Measurements from ENCODE around the gene CSNK2A1. TPM values are rescaled to one million over a fixed set of nuclear protein-coding genes. Genes with fewer than 3 reads are reported as not detected.

CSNK2A1 gene
- total RNA-seq, 2 donors from 2014 or later: 40.5 to 52.7 TPM

DNA sequence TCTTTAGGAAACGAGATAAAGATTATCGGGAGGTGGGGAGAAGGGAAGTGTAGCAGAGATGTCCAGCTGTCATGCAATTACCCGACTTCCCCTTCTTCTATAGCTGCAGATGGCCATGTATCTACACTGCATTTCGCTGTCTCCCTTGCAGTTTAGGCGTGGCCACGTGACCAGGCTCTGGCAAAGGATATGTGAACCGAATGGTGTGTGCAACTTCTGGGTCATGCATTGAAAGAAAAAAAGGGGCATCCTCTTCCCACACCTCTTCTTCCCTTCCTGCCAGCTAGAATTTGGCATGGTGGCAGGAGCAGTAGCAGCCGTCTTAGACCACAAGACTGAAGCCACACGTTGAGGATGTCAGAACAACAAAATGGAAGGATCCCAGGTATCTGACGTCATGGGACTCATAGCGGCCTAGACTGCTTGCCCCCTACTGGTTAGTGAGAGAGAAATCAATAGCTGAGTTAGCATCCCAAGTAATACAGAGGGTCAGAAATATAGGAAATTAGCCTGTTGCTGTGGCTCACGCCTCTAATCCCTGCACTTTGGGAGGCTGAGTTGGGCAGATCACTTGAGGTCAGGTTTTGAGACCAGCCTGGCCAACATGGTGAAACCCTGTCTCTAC is 33.7 kb upstream of the CSNK2A1 start:
- DNase-seq: no peak
- peaks cover 2% of the 10 kb centered on the region for H3K4me1 ChIP-seq
- 48 to 60% methylated on average over 12 of the region's 12 CpGs for WGBS, 2 donors
- no peaks in the 10 kb centered on the region for H3K27me3 ChIP-seq
- H3K36me3 ChIP-seq (replicated peaks in 1 of 2; ENCODE audit: insufficient read depth in 1 of 2, low read depth in 2 of 2): no peaks in the 10 kb centered on the region
- TF ChIP-seq CTCF (IDR thresholded peaks at IDR 0.05): no peak
- no peak for TF ChIP-seq POLR2A (IDR thresholded peaks at IDR 0.05)
- intact Hi-C loops (cut with DNase I): loop anchor here (10.0 kb wide), 1 partner anchor 158 kb away; no protein-coding TSS in a partner anchor
- H3K4me3 ChIP-seq: no peak overlapping the region
- no peaks in the 10 kb centered on the region for H3K9me3 ChIP-seq
- H3K27ac ChIP-seq: no peak overlapping the region
- no peak for ATAC-seq

GRCh38 chr20:576156-576555 is 32.6 kb upstream of the CSNK2A1 start:
- WGBS, 2 donors: 26 to 27% methylated on average over 3 of the region's 3 CpGs
- Histone ChIP-seq H3K4me3 (no peak overlapping the region), H3K9me3 (no peaks in the 10 kb centered on the region), H3K27me3 (no peaks in the 10 kb centered on the region), H3K4me1 (peaks cover 12% of the 10 kb centered on the region), H3K36me3 (replicated peaks in 1 of 2; ENCODE audit: insufficient read depth in 1 of 2, low read depth in 2 of 2) (no peaks in the 10 kb centered on the region), H3K27ac (no peak overlapping the region)
- no peak for ATAC-seq
- TF ChIP-seq POLR2A (IDR thresholded peaks at IDR 0.05) (no peak), CTCF (IDR thresholded peaks at IDR 0.05) (no peak)
- intact Hi-C loops (cut with DNase I): loop anchor here (10.0 kb wide), 1 partner anchor 159 kb away; no protein-coding TSS in a partner anchor
- peak in 1 of 4 donors; percentile 17 for DNase-seq

DNA sequence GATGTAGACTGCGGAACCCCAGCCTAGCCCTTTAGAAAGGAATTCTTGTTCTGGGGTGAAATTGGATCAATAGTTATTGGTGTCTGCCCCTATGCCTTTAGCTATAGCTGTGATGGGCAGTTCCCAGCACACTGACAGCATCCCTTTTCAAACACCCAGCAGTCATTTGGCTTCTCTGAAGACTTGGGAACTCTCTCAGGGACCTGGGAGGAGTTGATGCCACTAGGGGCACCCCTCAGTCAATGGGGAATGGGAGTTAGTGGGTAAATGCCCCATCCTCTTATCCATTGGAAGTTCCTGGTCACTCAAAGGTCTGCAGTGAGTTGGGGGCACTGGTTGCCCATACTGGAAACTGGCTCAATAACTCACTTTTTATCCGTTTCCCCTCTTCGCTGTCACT is 31.6 kb upstream of the CSNK2A1 start:
- no peak for TF ChIP-seq POLR2A (IDR thresholded peaks at IDR 0.05)
- TF ChIP-seq CTCF (IDR thresholded peaks at IDR 0.05): no peak
- Histone ChIP-seq H3K4me3 (no peak overlapping the region), H3K4me1 (peaks cover 12% of the 10 kb centered on the region), H3K36me3 (replicated peaks in 1 of 2; ENCODE audit: insufficient read depth in 1 of 2, low read depth in 2 of 2) (no peaks in the 10 kb centered on the region), H3K27ac (no peak overlapping the region), H3K9me3 (no peaks in the 10 kb centered on the region), H3K27me3 (no peaks in the 10 kb centered on the region)
- no peak for ATAC-seq
- no peak for DNase-seq
- WGBS, 2 donors: 78 to 82% methylated on average over 3 of the region's 3 CpGs
- intact Hi-C loops (cut with DNase I): loop anchor here (10.0 kb wide), 1 partner anchor 160 kb away; no protein-coding TSS in a partner anchor

DNA sequence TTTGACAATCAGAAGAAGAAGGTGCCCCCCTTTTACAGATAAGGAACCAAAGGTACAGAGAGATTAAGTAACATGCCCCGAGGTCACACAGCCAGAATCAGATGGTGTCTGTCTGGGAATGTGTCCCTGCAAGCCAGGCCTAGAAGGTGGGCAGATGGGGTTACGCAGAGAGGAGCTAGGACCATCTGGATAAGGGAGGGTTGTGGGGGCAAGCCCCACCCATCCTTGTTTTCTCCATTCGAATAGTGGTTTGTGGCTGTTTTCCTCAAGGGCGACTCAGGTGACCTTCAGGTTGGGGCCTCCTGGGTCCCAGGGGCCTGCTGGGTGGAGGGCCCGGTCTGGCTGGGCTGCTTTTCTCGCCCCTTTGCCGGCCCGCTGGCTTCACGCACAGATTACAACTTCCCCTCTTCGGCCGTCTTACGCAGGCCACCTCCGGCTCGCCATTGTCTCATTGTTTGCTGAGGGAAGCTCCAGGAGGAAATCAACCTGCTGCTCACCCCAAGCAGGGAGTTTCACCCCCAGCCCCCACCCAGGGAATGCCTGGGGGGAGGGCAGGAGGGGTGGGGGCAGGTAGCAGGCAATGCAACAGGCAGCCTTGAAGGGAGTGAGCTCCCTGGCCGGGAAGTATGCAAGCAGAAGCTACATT is 30.8 kb upstream of the CSNK2A1 start:
- DNase-seq (no peak), ATAC-seq (no peak)
- intact Hi-C loops (cut with DNase I): loop anchor here (10.0 kb wide), 1 partner anchor 160 kb away; no protein-coding TSS in a partner anchor
- H3K4me1 ChIP-seq: peaks cover 12% of the 10 kb centered on the region
- peak overlapping the region in 1 of 4 donors; percentile 22 for H3K27ac ChIP-seq
- H3K27me3 ChIP-seq: no peaks in the 10 kb centered on the region
- H3K36me3 ChIP-seq (replicated peaks in 1 of 2; ENCODE audit: insufficient read depth in 1 of 2, low read depth in 2 of 2): no peaks in the 10 kb centered on the region
- no peak overlapping the region for H3K4me3 ChIP-seq
- TF ChIP-seq CTCF (IDR thresholded peaks at IDR 0.05) (no peak), POLR2A (IDR thresholded peaks at IDR 0.05) (no peak)
- H3K9me3 ChIP-seq: no peaks in the 10 kb centered on the region
- 38 to 48% methylated on average over 12 to 15 of the region's 15 CpGs for WGBS, 2 donors

Data from body of pancreas (tissue), 4 donors.